ENCODE data around the gene ZBTB7B. TPM values are rescaled to one million over a fixed set of nuclear protein-coding genes. Genes with fewer than 3 reads are reported as not detected.
A peak's percentile ranks its signal among the peaks of the same experiment; 100 is the strongest.

Gene ZBTB7B
- total and polyA plus RNA-seq, 9 of the 15 experiments (the other 6 are each of a cell fraction or from before 2014, with no cell fraction given): 0.04 to 46.5 (median 15.2) TPM

DNA sequence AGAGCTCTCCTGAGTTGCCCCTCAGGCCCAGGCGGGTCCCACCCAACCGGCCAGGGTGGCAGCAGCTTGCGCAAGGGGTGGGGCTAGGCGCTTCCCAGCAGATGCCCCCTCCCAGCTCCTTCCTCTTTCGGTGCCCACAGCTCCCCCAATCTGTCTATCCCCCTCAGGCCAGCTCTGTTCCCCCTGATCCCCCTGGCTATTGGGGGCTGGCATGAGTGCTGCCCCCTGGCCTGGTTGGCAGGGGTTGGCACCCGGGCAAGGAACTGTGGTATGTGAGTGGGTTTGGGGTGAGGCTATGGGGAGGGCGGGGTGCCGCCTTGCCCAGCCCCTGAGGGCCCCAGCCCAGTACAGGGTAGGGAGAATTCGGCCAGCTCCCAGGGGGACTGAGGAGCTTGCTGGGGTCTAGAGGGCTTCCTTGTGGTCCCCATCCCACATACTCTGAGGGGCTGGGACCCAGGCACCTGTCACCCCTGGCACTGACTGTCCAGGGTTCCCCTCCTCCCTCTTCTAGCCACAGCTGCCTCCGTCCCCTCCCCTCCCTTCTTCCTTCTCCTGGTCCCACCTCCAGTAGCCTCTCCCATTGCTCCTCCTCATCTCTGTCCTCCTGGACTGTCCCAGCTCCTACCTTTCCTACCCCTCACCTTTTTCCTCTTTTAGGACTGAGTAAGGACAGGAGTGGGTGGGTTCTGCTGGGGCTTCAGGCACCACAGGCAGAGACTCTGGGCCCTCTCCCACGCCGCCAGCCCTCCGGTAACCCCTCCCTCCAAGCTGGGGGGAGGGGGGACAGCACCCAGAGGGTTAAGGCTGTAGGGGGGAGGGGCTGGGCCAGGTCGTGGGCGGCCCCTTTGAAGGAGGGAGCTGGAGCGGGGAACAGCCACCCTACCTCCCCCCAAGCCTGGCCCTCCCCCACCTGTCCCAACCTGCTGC is 5.7 kb downstream of the ZBTB7B start:
- 47% methylated on average over 9 of the region's 16 CpGs for WGBS (ENCODE audit: insufficient coverage, low coverage, missing lambda C conversion rate)
- H3K79me2 ChIP-seq (ENCODE audit: control insufficient read depth, insufficient read depth, low read length): peaks cover 97% of the 10 kb centered on the region
- ATAC-seq (peak; percentile 42), FAIRE-seq (peak; percentile 70), DNase-seq (ENCODE audit: extremely low read depth in 1 of 4, low spot score in 3 of 4) (peak; percentile 81 to 84 (median 82))
- BruUV-seq (replicated peaks): no TSS peak
- peaks cover 87 to 91% of the 10 kb centered on the region in 2 experiments for H3K4me1 ChIP-seq (replicated peaks in 1 of 2; ENCODE audit: control insufficient read depth in 2 of 2, insufficient read depth in 2 of 2, low read length in 2 of 2)
- no peaks in the 10 kb centered on the region for H3K9me1 ChIP-seq (ENCODE audit: control insufficient read depth, insufficient read depth, low read length)
- no peaks in the 10 kb centered on the region for H3K27me3 ChIP-seq (ENCODE audit: control insufficient read depth in 2 of 2, insufficient read depth in 2 of 2, low read length in 2 of 2)
- H3K9ac ChIP-seq (ENCODE audit: insufficient read depth in 1 of 2, low read depth in 2 of 2, low read length in 2 of 2): peak overlapping the region in 1 of 2 experiments; percentile 83; a peak in 3 of 4 replicates
- peaks cover 3% of the 10 kb centered on the region for H4K20me1 ChIP-seq (replicated peaks; ENCODE audit: control insufficient read depth, insufficient read depth, low read length)
- ChIA-PET POLR2A (interaction anchor here (0.6 to 1.7 kb wide), 5 partner anchors 9 to 264 kb away, joined by 3 to 12 read pairs (median 3); partner anchors contain the start of gene ADAM15), CTCF (ENCODE audit: low intra/inter-chr PET ratio) (interaction anchor here (0.6 kb wide), 1 partner anchor 71 kb away, joined by 4 read pairs; no protein-coding TSS in a partner anchor)
- H3K9me3 ChIP-seq (replicated peaks; ENCODE audit: control insufficient read depth, insufficient read depth, low read depth, low read length): no peaks in the 10 kb centered on the region
- H3K4me3 ChIP-seq: no peak overlapping the region; the same call in 1 of the 2 replicates
- H3K27ac ChIP-seq (ENCODE audit: extremely low read depth, low read depth, low read length): peak overlapping the region; percentile 57
- in situ Hi-C loops (cut with MboI): no loop called here
- intact Hi-C loops (cut with micrococcal nuclease): no loop called here
- H2AFZ ChIP-seq (ENCODE audit: low read depth, low read length): no peak overlapping the region
- H3K36me3 ChIP-seq (ENCODE audit: control insufficient read depth, insufficient read depth, low read length): peaks cover 68% of the 10 kb centered on the region; the same call in 2 of the 3 replicates
- peak overlapping the region; percentile 55 for H3K4me2 ChIP-seq (ENCODE audit: insufficient read depth, low read length)
- TF ChIP-seq POLR2A (conservative IDR thresholded peaks at IDR 0.05) (0 out of 2 replicates have a peak, but pooled peaks have one; percentile 32), SMARCA4 (IDR thresholded peaks at IDR 0.05) (no peak), ZNF384 (IDR thresholded peaks at IDR 0.05; ENCODE audit: low read depth, low read length) (no peak), SMARCC2 (IDR thresholded peaks at IDR 0.05; ENCODE audit: low read depth) (no peak), COPS2 (conservative IDR thresholded peaks at IDR 0.05) (no peak), SIX5 (IDR thresholded peaks at IDR 0.05; ENCODE audit: borderline replicate concordance in 1 of 2, insufficient read depth in 1 of 2, low read depth in 1 of 2, low read length in 2 of 2) (no peak), MAFF (IDR thresholded peaks at IDR 0.05; ENCODE audit: low read length) (no peak), ETS2 (tag; IDR thresholded peaks at IDR 0.05; ENCODE audit: borderline replicate concordance, poor library complexity, severe bottlenecking) (no peak), ZNF444 (CRISPR knock-in tag; IDR thresholded peaks at IDR 0.05) (peak; percentile 65; the same call in 1 of the 2 replicates), CBX2 (IDR thresholded peaks at IDR 0.05; ENCODE audit: insufficient read depth, low read length, poor library complexity, severe bottlenecking) (no peak), THRAP3 (IDR thresholded peaks at IDR 0.05; ENCODE audit: borderline replicate concordance) (no peak), BRD9 (IDR thresholded peaks at IDR 0.05; ENCODE audit: low read depth, partially characterized antibody) (no peak), BHLHE40 (IDR thresholded peaks at IDR 0.05; ENCODE audit: low read length) (no peak), ZBED1 (IDR thresholded peaks at IDR 0.05) (no peak), ZFP36 (IDR thresholded peaks at IDR 0.05; ENCODE audit: low read depth, low read length, partially characterized antibody) (no peak), ZNF263 (CRISPR knock-in tag; IDR thresholded peaks at IDR 0.05; ENCODE audit: borderline replicate concordance) (no peak), ETV1 (tag; conservative IDR thresholded peaks at IDR 0.05; ENCODE audit: low read depth) (no peak), CBFA2T3 (IDR thresholded peaks at IDR 0.05) (0 out of 2 replicates have a peak, but pooled peaks have one; percentile 8), NONO (IDR thresholded peaks at IDR 0.05; ENCODE audit: low read depth in 2 of 2, low read length in 1 of 2) (no peak), NCOR1 (IDR thresholded peaks at IDR 0.05) (no peak), FUS (optimal IDR thresholded peaks at IDR 0.05; ENCODE audit: low read depth, low read length) (no peak)
- TF ChIP-seq, protein P1, sequence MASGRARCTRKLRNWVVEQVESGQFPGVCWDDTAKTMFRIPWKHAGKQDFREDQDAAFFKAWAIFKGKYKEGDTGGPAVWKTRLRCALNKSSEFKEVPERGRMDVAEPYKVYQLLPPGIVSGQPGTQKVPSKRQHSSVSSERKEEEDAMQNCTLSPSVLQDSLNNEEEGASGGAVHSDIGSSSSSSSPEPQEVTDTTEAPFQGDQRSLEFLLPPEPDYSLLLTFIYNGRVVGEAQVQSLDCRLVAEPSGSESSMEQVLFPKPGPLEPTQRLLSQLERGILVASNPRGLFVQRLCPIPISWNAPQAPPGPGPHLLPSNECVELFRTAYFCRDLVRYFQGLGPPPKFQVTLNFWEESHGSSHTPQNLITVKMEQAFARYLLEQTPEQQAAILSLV (tag; IDR thresholded peaks at IDR 0.05): no peak
- TF ChIP-seq, protein P2, sequence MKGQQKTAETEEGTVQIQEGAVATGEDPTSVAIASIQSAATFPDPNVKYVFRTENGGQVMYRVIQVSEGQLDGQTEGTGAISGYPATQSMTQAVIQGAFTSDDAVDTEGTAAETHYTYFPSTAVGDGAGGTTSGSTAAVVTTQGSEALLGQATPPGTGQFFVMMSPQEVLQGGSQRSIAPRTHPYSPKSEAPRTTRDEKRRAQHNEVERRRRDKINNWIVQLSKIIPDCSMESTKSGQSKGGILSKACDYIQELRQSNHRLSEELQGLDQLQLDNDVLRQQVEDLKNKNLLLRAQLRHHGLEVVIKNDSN (CRISPR knock-in tag; IDR thresholded peaks at IDR 0.05): no peak

Data from K562 (cell line).